Mucosa of descending colon (tissue), 3 donors: ENCODE results near the gene ZDHHC11. TPM values are rescaled to one million over a fixed set of nuclear protein-coding genes. Genes with fewer than 3 reads are reported as not detected.
A peak's percentile ranks its signal among the peaks of the same experiment; 100 is the strongest.

Experiments
- ATAC-seq: fragments of 200-7000 bp; cut with Tn5 transposase; one replicate; pipeline ENCODE4 v1.9.1; 2020; ENCODE audit warnings: mild to moderate bottlenecking, moderate library complexity
- DNase-seq, 3 donors: peaks; one replicate each; pipeline ENCODE4 v3.0.0-alpha.2; 2020
- H3K36me3 ChIP-seq: fragments of 200-600 bp; one replicate; pipeline ENCODE4 v1.8.0; 2021; ENCODE audit warnings: low read depth, mild to moderate bottlenecking
- H3K4me1 ChIP-seq: fragments of 200-600 bp; one replicate; pipeline ENCODE4 v1.8.0; 2021; ENCODE audit warnings: low read depth, mild to moderate bottlenecking
- H3K4me3 ChIP-seq: fragments of 200-600 bp; one replicate; pipeline ENCODE4 v1.8.0; 2021; ENCODE audit warnings: mild to moderate bottlenecking
- H3K9me3 ChIP-seq: fragments of 200-600 bp; one replicate; pipeline ENCODE4 v1.8.0; 2021; ENCODE audit warnings: mild to moderate bottlenecking
- intact Hi-C, 2 donors: fragments of 100-400 bp; cut with DNase I in 1 of 2; cut with micrococcal nuclease in 1 of 2; formaldehyde crosslinking; loops; one replicate each; pipeline versions ENCODE4 v1.11.0 to v1.11.1; 2022; cut with DNase I, micrococcal nuclease
- total RNA-seq, 3 donors: library from RNA; stranded (reverse); fragmentation: NEBNext Ultra II Directional in 2 of 3; extraction: Animal tissue kit (Norgen Biotek cat#: 25700) in 2 of 3; gene quantifications; one replicate each; pipeline versions ENCODE4 v1.2.1 to v1.2.4, GENCODE V29; 2021 to 2023
- TF ChIP-seq, protein P1 (sequence below): fragments of 200-600 bp; IDR thresholded peaks from one replicate; pipeline ENCODE4 v1.8.0; 2022; ENCODE audit warnings: antibody characterized with exemption, mild to moderate bottlenecking
- donor health status: DM: no; HTN: no; CAD: no; lungs with moderate emphysema.
- donor health status: DM: no; HTN: no; CAD: no.
- donor health status: DM: no; HTN: yes; CAD: no.

Gene ZDHHC11
- total RNA-seq, 3 donors from 2014 or later = 4.6 to 11.1 (median 7.0) TPM

DNA sequence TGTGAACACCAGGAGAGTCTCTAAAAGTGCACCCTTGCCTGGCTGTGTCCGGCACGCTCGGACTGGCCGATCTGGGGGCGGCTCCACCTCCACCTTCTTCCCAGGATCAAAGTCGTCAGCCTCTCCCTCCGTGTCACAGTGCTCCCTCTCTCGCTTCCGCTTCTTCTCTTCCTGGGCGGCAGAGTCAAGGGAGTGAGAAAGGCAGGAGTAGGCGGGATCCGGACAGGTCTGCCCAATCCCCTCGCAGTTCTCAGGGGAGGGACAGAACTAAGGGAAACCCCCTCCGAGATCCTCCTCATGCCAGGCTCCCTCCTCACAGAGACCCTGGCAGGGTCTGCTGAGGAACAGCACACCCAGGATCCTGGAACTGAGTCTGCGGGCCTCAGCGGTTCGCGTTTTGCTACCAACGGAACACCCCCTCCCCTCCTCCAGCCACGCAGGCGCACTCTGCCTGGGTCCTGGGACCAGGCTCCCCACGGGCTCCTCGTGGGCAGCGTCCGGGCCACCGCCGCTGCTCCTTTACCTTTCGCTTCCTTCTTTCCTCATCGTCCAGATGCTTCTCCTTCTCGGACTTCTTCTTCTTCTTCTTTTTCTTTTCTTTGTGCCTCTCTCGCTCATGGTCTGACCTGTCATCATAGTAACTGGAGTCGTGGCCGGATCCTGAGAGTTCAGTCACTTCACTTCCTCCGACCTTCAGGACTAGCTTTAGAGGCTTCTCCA is 40.5 kb upstream of the ZDHHC11 start:
- DNase-seq (peak in 1 of 3 donors; percentile 42), ATAC-seq (peak; percentile 49)
- H3K4me1 ChIP-seq = peaks cover 16% of the 10 kb centered on the region
- H3K9me3 ChIP-seq = no peaks in the 10 kb centered on the region
- intact Hi-C loops = no loop called here
- no peak overlapping the region for H3K4me3 ChIP-seq
- TF ChIP-seq, protein P1, sequence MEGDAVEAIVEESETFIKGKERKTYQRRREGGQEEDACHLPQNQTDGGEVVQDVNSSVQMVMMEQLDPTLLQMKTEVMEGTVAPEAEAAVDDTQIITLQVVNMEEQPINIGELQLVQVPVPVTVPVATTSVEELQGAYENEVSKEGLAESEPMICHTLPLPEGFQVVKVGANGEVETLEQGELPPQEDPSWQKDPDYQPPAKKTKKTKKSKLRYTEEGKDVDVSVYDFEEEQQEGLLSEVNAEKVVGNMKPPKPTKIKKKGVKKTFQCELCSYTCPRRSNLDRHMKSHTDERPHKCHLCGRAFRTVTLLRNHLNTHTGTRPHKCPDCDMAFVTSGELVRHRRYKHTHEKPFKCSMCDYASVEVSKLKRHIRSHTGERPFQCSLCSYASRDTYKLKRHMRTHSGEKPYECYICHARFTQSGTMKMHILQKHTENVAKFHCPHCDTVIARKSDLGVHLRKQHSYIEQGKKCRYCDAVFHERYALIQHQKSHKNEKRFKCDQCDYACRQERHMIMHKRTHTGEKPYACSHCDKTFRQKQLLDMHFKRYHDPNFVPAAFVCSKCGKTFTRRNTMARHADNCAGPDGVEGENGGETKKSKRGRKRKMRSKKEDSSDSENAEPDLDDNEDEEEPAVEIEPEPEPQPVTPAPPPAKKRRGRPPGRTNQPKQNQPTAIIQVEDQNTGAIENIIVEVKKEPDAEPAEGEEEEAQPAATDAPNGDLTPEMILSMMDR = no peak
- H3K36me3 ChIP-seq = peaks cover 3% of the 10 kb centered on the region

DNA sequence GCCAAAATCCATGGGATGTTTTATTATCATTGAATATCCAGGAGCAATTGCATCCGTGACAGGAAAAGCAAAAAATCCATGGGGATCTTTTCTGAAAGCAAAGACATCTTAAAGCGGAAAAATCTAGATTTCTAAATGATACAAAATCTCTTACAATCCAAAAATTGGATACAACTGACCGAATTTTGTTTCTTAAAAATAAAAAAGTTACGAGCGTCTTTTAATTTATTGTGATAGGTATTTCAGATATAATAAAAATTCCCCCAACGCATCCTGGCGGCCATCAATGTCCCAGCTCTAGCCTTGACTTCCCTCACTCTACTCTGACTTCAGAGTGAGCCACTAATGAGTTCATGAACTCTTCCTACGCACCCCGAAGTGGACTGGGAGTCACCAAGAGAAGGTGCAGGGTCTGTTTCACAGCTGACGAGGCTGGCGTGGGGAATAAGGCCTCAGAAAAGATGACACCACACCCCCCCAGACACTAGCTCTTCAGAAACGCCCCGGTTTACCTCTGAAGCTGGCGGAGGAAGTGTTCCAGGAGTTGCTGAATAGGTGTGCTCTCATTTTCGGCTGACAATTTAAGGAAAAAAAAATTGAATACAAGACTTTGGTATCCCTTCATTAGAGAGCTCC is 38.4 kb upstream of the ZDHHC11 start:
- H3K9me3 ChIP-seq = no peaks in the 10 kb centered on the region
- peaks cover 16% of the 10 kb centered on the region for H3K4me1 ChIP-seq
- intact Hi-C loops = no loop called here
- peaks cover 10% of the 10 kb centered on the region for H3K36me3 ChIP-seq
- DNase-seq (no peak), ATAC-seq (no peak)
- TF ChIP-seq, protein P1 = no peak
- no peak overlapping the region for H3K4me3 ChIP-seq

DNA sequence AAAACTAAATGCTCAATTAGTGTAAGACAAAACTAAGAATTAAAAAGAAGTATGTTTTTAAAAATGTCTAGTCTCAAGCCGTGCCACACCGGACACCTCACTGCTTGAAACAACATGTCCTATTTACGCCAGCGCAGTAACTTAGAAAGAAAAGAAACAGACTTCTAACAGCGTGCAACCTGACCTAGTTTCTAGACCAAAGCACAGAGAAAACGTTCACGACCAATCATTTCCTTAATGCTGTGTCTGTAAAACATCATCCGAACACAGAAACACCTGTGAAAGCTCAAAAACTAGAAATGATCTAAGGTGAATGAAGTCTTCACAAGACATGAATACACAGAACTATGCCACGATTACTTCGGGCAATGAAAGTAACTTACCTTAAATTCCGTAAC is 37.9 kb upstream of the ZDHHC11 start:
- Histone ChIP-seq H3K4me1 (peaks cover 16% of the 10 kb centered on the region), H3K9me3 (no peaks in the 10 kb centered on the region), H3K4me3 (no peak overlapping the region), H3K36me3 (peaks cover 10% of the 10 kb centered on the region)
- ATAC-seq (no peak), DNase-seq (no peak)
- intact Hi-C loops = no loop called here
- TF ChIP-seq, protein P1 = no peak

DNA sequence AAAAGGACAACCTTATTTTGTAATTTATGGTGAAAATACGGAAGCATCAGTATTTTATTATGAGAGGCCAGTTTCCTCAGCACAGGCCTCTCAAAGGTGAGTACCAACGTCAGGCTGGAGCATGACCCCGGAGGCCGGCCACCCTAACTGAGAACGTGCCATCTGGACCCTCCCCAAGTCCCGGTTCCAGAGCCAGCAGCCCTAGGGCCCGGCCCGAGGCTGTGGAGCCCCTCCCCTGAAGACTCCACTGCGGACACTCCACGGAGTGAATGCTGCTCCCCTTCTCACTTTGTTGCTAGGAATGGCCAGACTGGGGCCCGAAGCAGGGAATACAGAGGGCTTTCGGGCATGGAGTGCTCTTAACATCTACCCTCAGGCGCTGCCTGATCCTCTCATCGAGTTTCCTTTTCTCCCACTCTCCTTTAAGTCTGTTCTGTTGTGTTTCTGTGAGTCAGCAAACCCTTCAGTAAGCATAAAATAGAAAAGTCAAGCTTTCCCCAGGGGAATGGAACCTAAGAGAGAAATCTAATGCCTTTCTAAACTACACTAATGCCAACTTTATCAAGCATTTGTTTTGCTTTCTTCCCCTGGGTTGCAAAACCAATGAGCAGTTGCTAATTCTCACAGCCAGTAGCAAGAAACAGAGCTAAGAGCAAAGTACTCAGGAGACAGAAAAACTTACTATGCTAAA is 37.3 kb upstream of the ZDHHC11 start:
- ATAC-seq (no peak), DNase-seq (no peak)
- TF ChIP-seq, protein P1 = no peak
- Histone ChIP-seq H3K36me3 (peaks cover 10% of the 10 kb centered on the region), H3K9me3 (no peaks in the 10 kb centered on the region), H3K4me3 (no peak overlapping the region), H3K4me1 (peaks cover 11% of the 10 kb centered on the region)
- intact Hi-C loops = no loop called here

DNA sequence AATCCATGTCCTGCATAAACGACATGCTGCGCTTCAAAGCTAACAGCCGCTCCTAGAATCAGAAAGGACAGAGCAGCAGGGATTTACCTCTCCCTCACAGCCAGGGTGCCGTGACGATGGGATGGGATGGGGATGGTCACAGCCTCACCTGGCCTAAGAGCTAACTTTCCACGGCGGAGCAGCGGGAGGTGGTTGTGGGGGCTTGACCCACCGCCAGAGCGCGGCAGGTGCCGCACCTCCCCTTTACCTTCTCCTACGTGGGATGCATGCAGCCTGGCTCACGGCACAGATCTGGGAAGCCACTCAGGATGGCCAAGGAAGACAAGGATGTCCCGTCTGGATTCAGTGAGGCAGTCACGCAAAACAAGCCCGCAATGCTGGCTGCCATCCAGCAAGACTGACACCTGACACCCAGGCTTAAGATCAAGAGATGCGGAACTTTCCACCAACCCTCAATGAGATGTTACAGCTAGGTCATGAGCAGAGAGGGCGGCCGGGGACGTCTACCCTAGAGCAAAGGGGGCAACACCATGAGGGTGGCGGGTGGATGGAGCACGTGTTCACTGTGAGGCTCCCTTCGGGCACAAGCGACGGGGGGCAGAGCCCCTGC is 36.0 kb upstream of the ZDHHC11 start:
- no peak overlapping the region for H3K4me3 ChIP-seq
- peaks cover 8% of the 10 kb centered on the region for H3K4me1 ChIP-seq
- no peaks in the 10 kb centered on the region for H3K9me3 ChIP-seq
- TF ChIP-seq, protein P1 = no peak
- intact Hi-C loops = no loop called here
- H3K36me3 ChIP-seq = peaks cover 10% of the 10 kb centered on the region
- DNase-seq (no peak), ATAC-seq (no peak)
